ENCODE data around the gene DDIT3.

- TF ChIP-seq CTCF (IDR thresholded peaks at IDR 0.05) = no peak
- TF ChIP-seq POLR2A (IDR thresholded peaks at IDR 0.05) = no peak
Observed at GRCh38 chr12:57554897-57555296, 34.6 kb upstream of the DDIT3 start.
